H1 (cell line): ENCODE results near the gene ARL11. TPM values are rescaled to one million over a fixed set of nuclear protein-coding genes. Genes with fewer than 3 reads are reported as not detected.

Experiments used
- CBX8 ChIP-seq: fragments of 300-800, 300-1000 bp; sonication (generic); IDR thresholded peaks from 2 replicates; pipeline ENCODE4 v1.7.1; 2016; ENCODE audit warnings: low read depth, low read length, borderline replicate concordance
- CHD7 ChIP-seq: fragments of 300-600 bp; sonication (generic); IDR thresholded peaks from 2 replicates; pipeline ENCODE4 v1.7.1; 2012; ENCODE audit warnings: low read length, moderate library complexity, mild to moderate bottlenecking, inconsistent platforms; ENCODE audit not compliant: insufficient replicate concordance
- HDAC2 ChIP-seq, 2 experiments: fragments of 300-600 bp in 1 of 2; sonication (generic) in 1 of 2; IDR thresholded peaks; 2 replicates each; pipeline ENCODE4 v1.6.1; 2011 to 2012; ENCODE audit warnings: low read depth in 2 of 2, low read length in 2 of 2, mild to moderate bottlenecking in 2 of 2, moderate library complexity in 2 of 2, borderline replicate concordance in 1 of 2, inconsistent platforms in 1 of 2
- KDM4A ChIP-seq: IDR thresholded peaks from one replicate; pipeline ENCODE4 v1.7.1; 2012; ENCODE audit warnings: low read depth, mild to moderate bottlenecking, moderate library complexity, low read length, inconsistent platforms; ENCODE audit not compliant: severe bottlenecking
- TAF1 ChIP-seq: IDR thresholded peaks from 2 replicates; pipeline ENCODE4 v1.6.1; 2011; ENCODE audit warnings: mild to moderate bottlenecking, low read depth, low read length
- USF2 ChIP-seq: IDR thresholded peaks from 2 replicates; pipeline ENCODE4 v1.6.1; 2011; ENCODE audit warnings: low read length, improper control_type of control experiment
- polyA plus RNA-seq, 7 experiments: library from polyadenylated mRNA; depleted of rRNA in 3 of 7; stranded (reverse) in 5 of 7; unstranded in 2 of 7; fragments of >200 nt in 5 of 7; fragments of 200-250 nt in 2 of 7; gene quantifications; 1 replicate in 5 of 7; 2 replicates in 1 of 7; 4 replicates in 1 of 7; pipeline versions ENCODE4 v1.2.1 to v1.2.3, GENCODE V29; 2011 to 2013; ENCODE audit warnings: missing spikeins in 2 of 7, mixed read lengths in 2 of 7
- total RNA-seq: library from RNA; stranded (reverse); fragmentation: NEBNext Ultra II Directional; extraction: Animal tissue kit (Norgen Biotek cat#: 25700); gene quantifications from 2 replicates; pipeline ENCODE4 v1.2.1, GENCODE V29; 2021

ARL11 gene
- total and polyA plus RNA-seq, 2 of the 8 experiments (the other 6 are each of a cell fraction or from before 2014, with no cell fraction given): 0.45 to 0.52 TPM

GRCh38 chr13:49678191-49678914, 50.0 kb downstream of the ARL11 start (continued):
- TF ChIP-seq USF2: no peak
- no peak for TF ChIP-seq HDAC2 (IDR thresholded peaks at IDR 0.05; ENCODE audit: borderline replicate concordance in 1 of 2, low read depth in 2 of 2, low read length in 2 of 2)
- no peak for TF ChIP-seq CBX8
- no peak for TF ChIP-seq KDM4A
- TF ChIP-seq TAF1: no peak
- TF ChIP-seq CHD7: no peak
